ENCODE results near the gene ERG. TPM values are rescaled to one million over a fixed set of nuclear protein-coding genes. Genes with fewer than 3 reads are reported as not detected.

ERG gene
- total RNA-seq, 1 experiment from 2014 or later: 4.5 TPM

- Mint-ChIP-seq H3K27ac (no peak overlapping the region), H3K4me3 (no peak overlapping the region), H3K4me1 (peaks cover 24% of the 10 kb centered on the region), H3K9me3 (no peaks in the 10 kb centered on the region), H3K36me3 (no peaks in the 10 kb centered on the region), H3K27me3 (ENCODE audit: low read depth) (no peaks in the 10 kb centered on the region)
- TF ChIP-seq, protein P1, sequence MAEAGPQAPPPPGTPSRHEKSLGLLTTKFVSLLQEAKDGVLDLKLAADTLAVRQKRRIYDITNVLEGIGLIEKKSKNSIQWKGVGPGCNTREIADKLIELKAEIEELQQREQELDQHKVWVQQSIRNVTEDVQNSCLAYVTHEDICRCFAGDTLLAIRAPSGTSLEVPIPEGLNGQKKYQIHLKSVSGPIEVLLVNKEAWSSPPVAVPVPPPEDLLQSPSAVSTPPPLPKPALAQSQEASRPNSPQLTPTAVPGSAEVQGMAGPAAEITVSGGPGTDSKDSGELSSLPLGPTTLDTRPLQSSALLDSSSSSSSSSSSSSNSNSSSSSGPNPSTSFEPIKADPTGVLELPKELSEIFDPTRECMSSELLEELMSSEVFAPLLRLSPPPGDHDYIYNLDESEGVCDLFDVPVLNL (CRISPR knock-in tag; IDR thresholded peaks at IDR 0.05; ENCODE audit: borderline replicate concordance, low read depth): no peak
- TF ChIP-seq, protein P2, sequence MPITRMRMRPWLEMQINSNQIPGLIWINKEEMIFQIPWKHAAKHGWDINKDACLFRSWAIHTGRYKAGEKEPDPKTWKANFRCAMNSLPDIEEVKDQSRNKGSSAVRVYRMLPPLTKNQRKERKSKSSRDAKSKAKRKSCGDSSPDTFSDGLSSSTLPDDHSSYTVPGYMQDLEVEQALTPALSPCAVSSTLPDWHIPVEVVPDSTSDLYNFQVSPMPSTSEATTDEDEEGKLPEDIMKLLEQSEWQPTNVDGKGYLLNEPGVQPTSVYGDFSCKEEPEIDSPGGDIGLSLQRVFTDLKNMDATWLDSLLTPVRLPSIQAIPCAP (CRISPR knock-in tag; IDR thresholded peaks at IDR 0.05): no peak
- TF ChIP-seq ZNF512 (CRISPR knock-in tag; IDR thresholded peaks at IDR 0.05; ENCODE audit: borderline replicate concordance) (no peak), ZNF425 (CRISPR knock-in tag; conservative IDR thresholded peaks at IDR 0.05) (no peak), ZBTB43 (CRISPR knock-in tag; IDR thresholded peaks at IDR 0.05) (no peak), RELA (CRISPR knock-in tag; IDR thresholded peaks at IDR 0.05; ENCODE audit: borderline replicate concordance) (no peak), USF2 (CRISPR knock-in tag; IDR thresholded peaks at IDR 0.05) (peak; percentile 53)
- POLR2A ChIA-PET: no interaction called here
- DNase-seq (ENCODE audit: low spot score) (no peak), ATAC-seq (no peak)
- CTCF ChIA-PET: interaction anchor here (1.1 kb wide), 1 partner anchor 230 kb away, joined by 4 read pairs; no protein-coding TSS in a partner anchor
Measured at GRCh38 chr21:38400195-38400919, 97.9 kb downstream of the ERG start.

GRCh38 chr21:38399103-38399502, 99.2 kb downstream of the ERG start:
- DNase-seq (ENCODE audit: low spot score): no peak
- Mint-ChIP-seq H3K4me1 (peaks cover 24% of the 10 kb centered on the region), H3K27me3 (ENCODE audit: low read depth) (no peaks in the 10 kb centered on the region), H3K4me3 (no peak overlapping the region), H3K36me3 (no peaks in the 10 kb centered on the region), H3K27ac (no peak overlapping the region), H3K9me3 (no peaks in the 10 kb centered on the region)
- POLR2A ChIA-PET: no interaction called here
- CTCF ChIA-PET: interaction anchor here (1.2 kb wide), 1 partner anchor 270 kb away, joined by 3 read pairs; no protein-coding TSS in a partner anchor
- no peak for ATAC-seq
- TF ChIP-seq NFATC4 (CRISPR knock-in tag; IDR thresholded peaks at IDR 0.05) (no peak), ZNF219 (CRISPR knock-in tag; IDR thresholded peaks at IDR 0.05; ENCODE audit: borderline replicate concordance) (no peak), CREM (CRISPR knock-in tag; IDR thresholded peaks at IDR 0.05) (no peak), ZSCAN18 (CRISPR knock-in tag; IDR thresholded peaks at IDR 0.05) (no peak), ATF1 (CRISPR knock-in tag; IDR thresholded peaks at IDR 0.05) (no peak), NFYB (CRISPR knock-in tag; conservative IDR thresholded peaks at IDR 0.05; ENCODE audit: low read depth) (no peak), HMGA2 (CRISPR knock-in tag; IDR thresholded peaks at IDR 0.05) (no peak), GTF2I (CRISPR knock-in tag; conservative IDR thresholded peaks at IDR 0.05) (no peak), KAT7 (CRISPR knock-in tag; IDR thresholded peaks at IDR 0.05; ENCODE audit: borderline replicate concordance) (no peak), GABPB1 (CRISPR knock-in tag; IDR thresholded peaks at IDR 0.05) (no peak), TEAD1 (CRISPR knock-in tag; IDR thresholded peaks at IDR 0.05) (no peak), SOX15 (CRISPR knock-in tag; IDR thresholded peaks at IDR 0.05) (no peak)
- TF ChIP-seq, protein P1 (CRISPR knock-in tag; IDR thresholded peaks at IDR 0.05; ENCODE audit: borderline replicate concordance, low read depth): no peak
- TF ChIP-seq, protein P3, sequence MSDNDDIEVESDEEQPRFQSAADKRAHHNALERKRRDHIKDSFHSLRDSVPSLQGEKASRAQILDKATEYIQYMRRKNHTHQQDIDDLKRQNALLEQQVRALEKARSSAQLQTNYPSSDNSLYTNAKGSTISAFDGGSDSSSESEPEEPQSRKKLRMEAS (CRISPR knock-in tag; IDR thresholded peaks at IDR 0.05): no peak
- TF ChIP-seq, protein P4, sequence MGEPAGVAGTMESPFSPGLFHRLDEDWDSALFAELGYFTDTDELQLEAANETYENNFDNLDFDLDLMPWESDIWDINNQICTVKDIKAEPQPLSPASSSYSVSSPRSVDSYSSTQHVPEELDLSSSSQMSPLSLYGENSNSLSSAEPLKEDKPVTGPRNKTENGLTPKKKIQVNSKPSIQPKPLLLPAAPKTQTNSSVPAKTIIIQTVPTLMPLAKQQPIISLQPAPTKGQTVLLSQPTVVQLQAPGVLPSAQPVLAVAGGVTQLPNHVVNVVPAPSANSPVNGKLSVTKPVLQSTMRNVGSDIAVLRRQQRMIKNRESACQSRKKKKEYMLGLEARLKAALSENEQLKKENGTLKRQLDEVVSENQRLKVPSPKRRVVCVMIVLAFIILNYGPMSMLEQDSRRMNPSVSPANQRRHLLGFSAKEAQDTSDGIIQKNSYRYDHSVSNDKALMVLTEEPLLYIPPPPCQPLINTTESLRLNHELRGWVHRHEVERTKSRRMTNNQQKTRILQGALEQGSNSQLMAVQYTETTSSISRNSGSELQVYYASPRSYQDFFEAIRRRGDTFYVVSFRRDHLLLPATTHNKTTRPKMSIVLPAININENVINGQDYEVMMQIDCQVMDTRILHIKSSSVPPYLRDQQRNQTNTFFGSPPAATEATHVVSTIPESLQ (CRISPR knock-in tag; IDR thresholded peaks at IDR 0.05): no peak

All from WTC11 (cell line).